ENCODE results near the gene CST9L.

- TF ChIP-seq PBX3 (IDR thresholded peaks at IDR 0.05): no peak
- no peak for TF ChIP-seq HMGXB4 (CRISPR knock-in tag; IDR thresholded peaks at IDR 0.05; ENCODE audit: borderline replicate concordance)
- no peak for TF ChIP-seq CHD2 (IDR thresholded peaks at IDR 0.05; ENCODE audit: low read length, partially characterized antibody)
- no peak for TF ChIP-seq CTCF (IDR thresholded peaks at IDR 0.05)
- TF ChIP-seq MAFK (IDR thresholded peaks at IDR 0.05; ENCODE audit: partially characterized antibody): no peak
- no peak for TF ChIP-seq GATA3 (IDR thresholded peaks at IDR 0.05; ENCODE audit: borderline replicate concordance)
- TF ChIP-seq MAX (IDR thresholded peaks at IDR 0.05): no peak
- no peak for TF ChIP-seq HOXA7 (CRISPR knock-in tag; IDR thresholded peaks at IDR 0.05)
- no peak for TF ChIP-seq RAD21 (conservative IDR thresholded peaks at IDR 0.05 in 1 of 2, IDR thresholded peaks at IDR 0.05 in 1 of 2)
- TF ChIP-seq KDM5A (IDR thresholded peaks at IDR 0.05): no peak
- TF ChIP-seq MYC (IDR thresholded peaks at IDR 0.05; ENCODE audit: borderline replicate concordance, low read length): no peak
- TF ChIP-seq REST (IDR thresholded peaks at IDR 0.05): no peak
Measured at GRCh38 chr20:23532533-23532932, 35.8 kb downstream of the CST9L start.

Data from A549 (cell line).